GM12878 (cell line): ENCODE measurements around the gene C17orf50. TPM values are rescaled to one million over a fixed set of nuclear protein-coding genes. Genes with fewer than 3 reads are reported as not detected.
A peak's percentile ranks its signal among the peaks of the same experiment; 100 is the strongest.

Experiments
- BCL11A ChIP-seq: IDR thresholded peaks from 2 replicates; pipeline ENCODE4 v1.6.1; 2011; ENCODE audit warnings: low read depth, low read length
- BHLHE40 ChIP-seq, 2 experiments: fragments of 450-650 bp in 1 of 2; IDR thresholded peaks; 2 replicates each; pipeline ENCODE4 v1.6.1; 2011 to 2017; ENCODE audit warnings: low read depth in 2 of 2, borderline replicate concordance in 1 of 2, improper control_type of control experiment in 1 of 2, low read length in 1 of 2, mild to moderate bottlenecking in 1 of 2
- BMI1 ChIP-seq: fragments of 450-650 bp; IDR thresholded peaks from 2 replicates; pipeline ENCODE4 v1.6.1; 2016; ENCODE audit warnings: mild to moderate bottlenecking, moderate library complexity, borderline replicate concordance
- CBFB ChIP-seq: IDR thresholded peaks from 2 replicates; pipeline ENCODE4 v1.6.1; 2016; ENCODE audit warnings: antibody characterized with exemption, low read depth
- CHD2 ChIP-seq: IDR thresholded peaks from 2 replicates; pipeline ENCODE4 v1.6.1; 2011; ENCODE audit warnings: low read depth, low read length, improper control_type of control experiment, borderline replicate concordance
- DPF2 ChIP-seq: fragments of 450-650 bp; IDR thresholded peaks from 2 replicates; pipeline ENCODE4 v1.6.1; 2017; ENCODE audit warnings: mild to moderate bottlenecking
- ESRRA ChIP-seq: IDR thresholded peaks from 2 replicates; pipeline ENCODE4 v1.6.1; 2012; ENCODE audit warnings: mild to moderate bottlenecking, low read length, improper control_type of control experiment
- FOXM1 ChIP-seq: IDR thresholded peaks from 2 replicates; pipeline ENCODE4 v1.6.1; 2012; ENCODE audit warnings: low read depth, mild to moderate bottlenecking, inconsistent platforms, low read length, moderate library complexity
- KAT2A ChIP-seq: conservative IDR thresholded peaks from 2 replicates; pipeline ENCODE4 v1.6.1; 2011; ENCODE audit warnings: low read depth, low read length; ENCODE audit not compliant: control insufficient read depth
- MTA3 ChIP-seq: IDR thresholded peaks from 2 replicates; pipeline ENCODE4 v1.6.1; 2012; ENCODE audit warnings: low read length, inconsistent platforms, borderline replicate concordance
- NBN ChIP-seq: fragments of 450-650 bp; IDR thresholded peaks from 2 replicates; pipeline ENCODE4 v1.6.1; 2016
- NFYB ChIP-seq: IDR thresholded peaks from 2 replicates; pipeline ENCODE4 v1.6.1; 2011; ENCODE audit warnings: low read depth, mild to moderate bottlenecking, low read length, improper control_type of control experiment, moderate library complexity; ENCODE audit not compliant: insufficient read depth
- POLR2A ChIP-seq: IDR thresholded peaks from 2 replicates; pipeline ENCODE4 v1.6.1; 2011; ENCODE audit warnings: low read depth, mild to moderate bottlenecking, low read length
- POLR2AphosphoS2 ChIP-seq: IDR thresholded peaks from 2 replicates; pipeline ENCODE4 v1.6.1; 2011; ENCODE audit warnings: low read depth, mild to moderate bottlenecking, low read length, improper control_type of control experiment, moderate library complexity
- POLR2AphosphoS5 ChIP-seq: IDR thresholded peaks from 2 replicates; pipeline ENCODE4 v1.6.1; 2011; ENCODE audit warnings: mild to moderate bottlenecking, low read length, inconsistent platforms
- RAD21 ChIP-seq: IDR thresholded peaks from 2 replicates; pipeline ENCODE4 v1.6.1; 2011; ENCODE audit warnings: mild to moderate bottlenecking, low read depth, low read length, moderate library complexity; ENCODE audit not compliant: insufficient read depth
- SMAD1 ChIP-seq: fragments of 450-650 bp; IDR thresholded peaks from 2 replicates; pipeline ENCODE4 v1.6.1; 2018; ENCODE audit warnings: mild to moderate bottlenecking, low read depth; ENCODE audit not compliant: partially characterized antibody
- SMAD5 ChIP-seq: IDR thresholded peaks from 2 replicates; pipeline ENCODE4 v1.6.1; 2016; ENCODE audit warnings: antibody characterized with exemption, low read depth
- SMARCA5 ChIP-seq: fragments of 450-650 bp; IDR thresholded peaks from 2 replicates; pipeline ENCODE4 v1.6.1; 2017; ENCODE audit warnings: mild to moderate bottlenecking
- SMC3 ChIP-seq: IDR thresholded peaks from 2 replicates; pipeline ENCODE4 v1.6.1; 2011; ENCODE audit warnings: low read length, improper control_type of control experiment, borderline replicate concordance
- YY1 ChIP-seq: IDR thresholded peaks from 2 replicates; pipeline ENCODE4 v1.6.1; 2011; ENCODE audit warnings: low read depth, mild to moderate bottlenecking, low read length
- ZNF24 ChIP-seq: fragments of 450-650 bp; IDR thresholded peaks from 2 replicates; pipeline ENCODE4 v1.6.1; 2017; ENCODE audit warnings: antibody characterized with exemption, mild to moderate bottlenecking
- ZNF384 ChIP-seq: IDR thresholded peaks from 2 replicates; pipeline ENCODE4 v1.6.1; 2012; ENCODE audit warnings: low read depth, mild to moderate bottlenecking, low read length, improper control_type of control experiment, borderline replicate concordance
- polyA plus RNA-seq, 11 experiments: library from polyadenylated mRNA; depleted of rRNA in 4 of 11; unstranded in 6 of 11; stranded (reverse) in 5 of 11; fragments of >200 nt; fragmentation: Nextera tagmentation in 4 of 11; fragmentation: Illumina TruSeq in 1 of 11; extraction: Ambion mirVana in 4 of 11; extraction: Trizol in 1 of 11; gene quantifications; 1 replicate in 1 of 11; 2 replicates in 10 of 11; pipeline versions ENCODE4 v1.2.1 to v1.2.3, GENCODE V29; 2011 to 2016; ENCODE audit warnings: inconsistent platforms in 2 of 11, missing spikeins in 2 of 11, low read depth in 1 of 11
- total RNA-seq, 4 experiments: library from RNA; depleted of rRNA in 3 of 4; stranded (reverse); fragments of >200 nt in 3 of 4; fragmentation: Illumina TruSeq in 1 of 4; extraction: Trizol in 1 of 4; gene quantifications; 2 replicates each; pipeline versions ENCODE4 v1.2.1 to v1.2.3, GENCODE V29; 2013 to 2021
- TF ChIP-seq, protein P1 (sequence below): fragments of 450-650 bp; IDR thresholded peaks from 2 replicates; pipeline ENCODE4 v1.6.1; 2017; ENCODE audit warnings: low read depth, mild to moderate bottlenecking, moderate library complexity
- TF ChIP-seq, protein P2 (sequence below), 3 experiments: IDR thresholded peaks in 2 of 3; conservative IDR thresholded peaks in 1 of 3; 2 replicates each; pipeline ENCODE4 v1.5.1; 2011; ENCODE audit warnings: low read depth in 3 of 3, low read length in 3 of 3, mild to moderate bottlenecking in 3 of 3, control low read depth in 2 of 3, moderate library complexity in 2 of 3, inconsistent platforms in 1 of 3, mixed read lengths in 1 of 3; ENCODE audit not compliant: control insufficient read depth in 2 of 3, insufficient read depth in 1 of 3; ENCODE audit errors: extremely low read depth in 1 of 3
- TF ChIP-seq, protein P3 (sequence below): fragments of 450-650 bp; IDR thresholded peaks from 2 replicates; pipeline ENCODE4 v1.6.1; 2014; ENCODE audit warnings: mild to moderate bottlenecking
- TF ChIP-seq, protein P4 (sequence below): fragments of 450-650 bp; IDR thresholded peaks from 2 replicates; pipeline ENCODE4 v1.6.1; 2017; ENCODE audit warnings: mild to moderate bottlenecking

The C17orf50 gene
- total and polyA plus RNA-seq, 10 of the 15 experiments (the other 5 are each of a cell fraction or from before 2014, with no cell fraction given) = 0.16 TPM; not detected in 9

DNA sequence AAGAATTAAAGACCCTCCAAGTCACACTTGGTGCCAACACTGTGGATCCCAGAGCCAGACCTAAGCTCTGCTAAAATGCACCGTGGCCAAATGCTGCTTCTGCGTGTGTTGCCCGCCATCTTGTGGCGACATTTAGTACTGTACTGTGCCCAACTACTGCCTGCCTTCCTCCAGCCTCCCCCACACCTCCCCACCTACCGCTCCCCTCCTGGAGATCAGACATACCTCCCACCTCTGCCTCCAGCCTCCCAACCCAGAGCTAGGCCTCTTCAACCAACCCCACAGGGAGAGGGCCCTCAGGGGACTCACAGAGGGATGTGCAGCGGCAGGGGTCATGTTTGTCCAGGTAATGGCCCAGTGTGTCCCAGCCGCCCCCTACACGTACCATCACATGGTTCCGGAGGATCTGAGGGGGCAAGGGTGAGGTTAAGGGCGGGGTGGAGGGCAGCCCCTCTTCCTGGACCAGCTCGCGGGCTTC, 13.1 kb upstream of the C17orf50 start (continued):
- TF ChIP-seq, protein P1, sequence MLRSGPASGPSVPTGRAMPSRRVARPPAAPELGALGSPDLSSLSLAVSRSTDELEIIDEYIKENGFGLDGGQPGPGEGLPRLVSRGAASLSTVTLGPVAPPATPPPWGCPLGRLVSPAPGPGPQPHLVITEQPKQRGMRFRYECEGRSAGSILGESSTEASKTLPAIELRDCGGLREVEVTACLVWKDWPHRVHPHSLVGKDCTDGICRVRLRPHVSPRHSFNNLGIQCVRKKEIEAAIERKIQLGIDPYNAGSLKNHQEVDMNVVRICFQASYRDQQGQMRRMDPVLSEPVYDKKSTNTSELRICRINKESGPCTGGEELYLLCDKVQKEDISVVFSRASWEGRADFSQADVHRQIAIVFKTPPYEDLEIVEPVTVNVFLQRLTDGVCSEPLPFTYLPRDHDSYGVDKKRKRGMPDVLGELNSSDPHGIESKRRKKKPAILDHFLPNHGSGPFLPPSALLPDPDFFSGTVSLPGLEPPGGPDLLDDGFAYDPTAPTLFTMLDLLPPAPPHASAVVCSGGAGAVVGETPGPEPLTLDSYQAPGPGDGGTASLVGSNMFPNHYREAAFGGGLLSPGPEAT = no peak
- TF ChIP-seq NFYB (no peak), ESRRA (no peak), FOXM1 (no peak), YY1 (peak; percentile 66), BHLHE40 (IDR thresholded peaks at IDR 0.05; ENCODE audit: borderline replicate concordance in 1 of 2, low read depth in 2 of 2, low read length in 1 of 2) (no peak), MTA3 (no peak), SMARCA5 (no peak), BCL11A (no peak), ZNF384 (no peak), RAD21 (peak; percentile 89), SMAD1 (no peak), SMC3 (peak; percentile 90), ZNF24 (no peak), KAT2A (no peak), CHD2 (no peak), NBN (0 out of 2 replicates have a peak, but pooled peaks have one; percentile 23), BMI1 (no peak), CBFB (no peak), SMAD5 (no peak), POLR2AphosphoS5 (no peak), DPF2 (no peak), POLR2AphosphoS2 (no peak), POLR2A (no peak)
- TF ChIP-seq, protein P2, sequence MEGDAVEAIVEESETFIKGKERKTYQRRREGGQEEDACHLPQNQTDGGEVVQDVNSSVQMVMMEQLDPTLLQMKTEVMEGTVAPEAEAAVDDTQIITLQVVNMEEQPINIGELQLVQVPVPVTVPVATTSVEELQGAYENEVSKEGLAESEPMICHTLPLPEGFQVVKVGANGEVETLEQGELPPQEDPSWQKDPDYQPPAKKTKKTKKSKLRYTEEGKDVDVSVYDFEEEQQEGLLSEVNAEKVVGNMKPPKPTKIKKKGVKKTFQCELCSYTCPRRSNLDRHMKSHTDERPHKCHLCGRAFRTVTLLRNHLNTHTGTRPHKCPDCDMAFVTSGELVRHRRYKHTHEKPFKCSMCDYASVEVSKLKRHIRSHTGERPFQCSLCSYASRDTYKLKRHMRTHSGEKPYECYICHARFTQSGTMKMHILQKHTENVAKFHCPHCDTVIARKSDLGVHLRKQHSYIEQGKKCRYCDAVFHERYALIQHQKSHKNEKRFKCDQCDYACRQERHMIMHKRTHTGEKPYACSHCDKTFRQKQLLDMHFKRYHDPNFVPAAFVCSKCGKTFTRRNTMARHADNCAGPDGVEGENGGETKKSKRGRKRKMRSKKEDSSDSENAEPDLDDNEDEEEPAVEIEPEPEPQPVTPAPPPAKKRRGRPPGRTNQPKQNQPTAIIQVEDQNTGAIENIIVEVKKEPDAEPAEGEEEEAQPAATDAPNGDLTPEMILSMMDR (IDR thresholded peaks at IDR 0.05 in 2 of 3, conservative IDR thresholded peaks at IDR 0.05 in 1 of 3; ENCODE audit: control insufficient read depth in 2 of 3, extremely low read depth in 1 of 3, insufficient read depth in 1 of 3, low read depth in 3 of 3, low read length in 3 of 3) = peak; percentile 80 to 93 (median 85)
- TF ChIP-seq, protein P3, sequence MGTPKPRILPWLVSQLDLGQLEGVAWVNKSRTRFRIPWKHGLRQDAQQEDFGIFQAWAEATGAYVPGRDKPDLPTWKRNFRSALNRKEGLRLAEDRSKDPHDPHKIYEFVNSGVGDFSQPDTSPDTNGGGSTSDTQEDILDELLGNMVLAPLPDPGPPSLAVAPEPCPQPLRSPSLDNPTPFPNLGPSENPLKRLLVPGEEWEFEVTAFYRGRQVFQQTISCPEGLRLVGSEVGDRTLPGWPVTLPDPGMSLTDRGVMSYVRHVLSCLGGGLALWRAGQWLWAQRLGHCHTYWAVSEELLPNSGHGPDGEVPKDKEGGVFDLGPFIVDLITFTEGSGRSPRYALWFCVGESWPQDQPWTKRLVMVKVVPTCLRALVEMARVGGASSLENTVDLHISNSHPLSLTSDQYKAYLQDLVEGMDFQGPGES = no peak
- TF ChIP-seq, protein P4, sequence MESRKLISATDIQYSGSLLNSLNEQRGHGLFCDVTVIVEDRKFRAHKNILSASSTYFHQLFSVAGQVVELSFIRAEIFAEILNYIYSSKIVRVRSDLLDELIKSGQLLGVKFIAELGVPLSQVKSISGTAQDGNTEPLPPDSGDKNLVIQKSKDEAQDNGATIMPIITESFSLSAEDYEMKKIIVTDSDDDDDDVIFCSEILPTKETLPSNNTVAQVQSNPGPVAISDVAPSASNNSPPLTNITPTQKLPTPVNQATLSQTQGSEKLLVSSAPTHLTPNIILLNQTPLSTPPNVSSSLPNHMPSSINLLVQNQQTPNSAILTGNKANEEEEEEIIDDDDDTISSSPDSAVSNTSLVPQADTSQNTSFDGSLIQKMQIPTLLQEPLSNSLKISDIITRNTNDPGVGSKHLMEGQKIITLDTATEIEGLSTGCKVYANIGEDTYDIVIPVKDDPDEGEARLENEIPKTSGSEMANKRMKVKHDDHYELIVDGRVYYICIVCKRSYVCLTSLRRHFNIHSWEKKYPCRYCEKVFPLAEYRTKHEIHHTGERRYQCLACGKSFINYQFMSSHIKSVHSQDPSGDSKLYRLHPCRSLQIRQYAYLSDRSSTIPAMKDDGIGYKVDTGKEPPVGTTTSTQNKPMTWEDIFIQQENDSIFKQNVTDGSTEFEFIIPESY = no peak
